Esophagus muscularis mucosa (tissue), 4 donors: ENCODE data around the gene ZMYM4. TPM values are rescaled to one million over a fixed set of nuclear protein-coding genes. Genes with fewer than 3 reads are reported as not detected.
A peak's percentile ranks its signal among the peaks of the same experiment; 100 is the strongest.

Experiments used
- DNase-seq: peaks from one replicate; pipeline ENCODE4 v3.0.0-alpha.2; 2017; ENCODE audit errors: extremely low spot score
- H3K27ac ChIP-seq, 4 donors: fragments of 200-600 bp; sonication (generic); replicated peaks in 1 of 4; 1 replicate in 3 of 4; 2 replicates in 1 of 4; pipeline ENCODE4 v1.5.1; 2016 to 2019; ENCODE audit warnings: mild to moderate bottlenecking in 1 of 4
- H3K27me3 ChIP-seq, 4 donors: fragments of 200-600 bp; sonication (generic); one replicate each; pipeline versions ENCODE4 v1.5.1 to v1.6.0; 2016 to 2019
- H3K36me3 ChIP-seq, 4 donors: fragments of 200-600 bp; sonication (generic); one replicate each; pipeline ENCODE4 v1.5.1; 2016 to 2019
- H3K4me1 ChIP-seq, 4 donors: fragments of 200-600 bp; sonication (generic); one replicate each; pipeline ENCODE4 v1.5.1; 2016 to 2019
- H3K4me3 ChIP-seq, 4 donors: fragments of 200-600 bp; sonication (generic); 1 replicate in 2 of 4; 2 replicates in 2 of 4; pipeline ENCODE4 v1.5.1; 2016 to 2019; ENCODE audit warnings: mild to moderate bottlenecking in 4 of 4, moderate library complexity in 1 of 4
- H3K9me3 ChIP-seq, 4 donors: fragments of 200-600 bp; sonication (generic); 1 replicate in 3 of 4; 2 replicates in 1 of 4; pipeline ENCODE4 v1.5.1; 2016 to 2019
- CTCF ChIP-seq, 3 experiments: fragments of 200-600 bp in 2 of 3; fragments of 450-650 bp in 1 of 3; sonication (generic) in 2 of 3; IDR thresholded peaks; one replicate each; pipeline ENCODE4 v1.5.1; 2017 to 2019; ENCODE audit warnings: antibody characterized with exemption in 3 of 3, mild to moderate bottlenecking in 2 of 3, moderate library complexity in 1 of 3
- EP300 ChIP-seq: sonication (generic); formaldehyde crosslinking; IDR thresholded peaks from one replicate; pipeline ENCODE4 v1.6.1; 2017; ENCODE audit warnings: antibody characterized with exemption
- POLR2A ChIP-seq: fragments of 450-650 bp; IDR thresholded peaks from one replicate; pipeline ENCODE4 v1.6.1; 2017; ENCODE audit warnings: antibody characterized with exemption, moderate library complexity, mild to moderate bottlenecking, low read depth
- POLR2AphosphoS5 ChIP-seq, 2 donors: sonication (generic); formaldehyde crosslinking; IDR thresholded peaks; one replicate each; pipeline ENCODE4 v1.6.1; 2017; ENCODE audit warnings: antibody characterized with exemption in 2 of 2
- WGBS: methylation state at CpG from one replicate; pipeline ENCODE4 v1.1.5; 2018; 5-methylcytosine and 5-hydroxymethylcytosine counted together
- intact Hi-C: fragments of 100-400 bp; cut with DNase I; formaldehyde crosslinking; loops from one replicate; pipeline ENCODE4 v1.15.1; 2023
- total RNA-seq, 4 donors: library from RNA; depleted of rRNA; stranded (reverse); fragments of >200 nt; gene quantifications; one replicate each; pipeline versions ENCODE4 v1.1.0 to v1.2.1, GENCODE V29; 2016

The ZMYM4 gene
- total RNA-seq, 4 donors from 2014 or later = 24.6 to 32.0 (median 27.3) TPM

DNA sequence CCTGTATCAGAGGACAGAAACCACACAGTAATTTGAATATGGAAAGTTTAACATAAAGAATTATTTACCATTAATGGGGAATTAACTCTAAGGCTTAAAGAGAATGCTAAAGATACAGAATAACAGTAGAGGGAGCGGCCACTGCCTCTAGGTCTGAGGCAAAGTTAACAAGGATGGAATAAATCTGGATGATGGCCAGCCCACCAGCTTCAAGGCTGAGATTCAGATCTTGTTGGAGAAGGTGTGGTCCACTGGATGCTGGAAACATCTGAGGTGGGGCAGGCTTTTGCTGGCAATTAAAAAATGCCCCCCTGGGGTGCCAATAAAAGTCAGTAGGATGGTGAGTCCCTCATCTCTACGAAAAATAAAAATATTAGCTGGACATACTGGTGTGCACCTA lies 29.4 kb downstream of the ZMYM4 start:
- intact Hi-C loops = loop anchor here (5.0 kb wide), 1 partner anchor 96 kb away; no protein-coding TSS in a partner anchor
- 74% methylated on average over 2 of the region's 2 CpGs for WGBS
- TF ChIP-seq CTCF (IDR thresholded peaks at IDR 0.05) (no peak), POLR2A (no peak), POLR2AphosphoS5 (IDR thresholded peaks at IDR 0.05) (no peak), EP300 (no peak)

GRCh38 chr1:35298464-35298863 lies 30.0 kb downstream of the ZMYM4 start:
- Histone ChIP-seq H3K4me1 (peaks cover 9 to 24% (median 19%) of the 10 kb centered on the region in 4 donors), H3K27me3 (no peaks in the 10 kb centered on the region), H3K27ac (no peak overlapping the region), H3K36me3 (peaks cover 0 to 12% (median 5%) of the 10 kb centered on the region in 4 donors), H3K9me3 (no peaks in the 10 kb centered on the region), H3K4me3 (no peak overlapping the region)
- intact Hi-C loops = loop anchor here (5.0 kb wide), 1 partner anchor 96 kb away; no protein-coding TSS in a partner anchor
- no peak for DNase-seq
- 27% methylated on average over 2 of the region's 2 CpGs for WGBS
- no peak for TF ChIP-seq POLR2AphosphoS5 (IDR thresholded peaks at IDR 0.05)
- peak; percentile 13 to 44 (median 34) for TF ChIP-seq CTCF (IDR thresholded peaks at IDR 0.05)

More for the DNA sequence above, 29.4 kb downstream of the ZMYM4 start:
- Histone ChIP-seq H3K36me3 (peaks cover 0 to 18% (median 10%) of the 10 kb centered on the region in 4 donors), H3K27ac (no peak overlapping the region), H3K4me3 (no peak overlapping the region), H3K4me1 (peaks cover 9 to 24% (median 19%) of the 10 kb centered on the region in 4 donors), H3K27me3 (no peaks in the 10 kb centered on the region), H3K9me3 (no peaks in the 10 kb centered on the region)
- DNase-seq = no peak

DNA sequence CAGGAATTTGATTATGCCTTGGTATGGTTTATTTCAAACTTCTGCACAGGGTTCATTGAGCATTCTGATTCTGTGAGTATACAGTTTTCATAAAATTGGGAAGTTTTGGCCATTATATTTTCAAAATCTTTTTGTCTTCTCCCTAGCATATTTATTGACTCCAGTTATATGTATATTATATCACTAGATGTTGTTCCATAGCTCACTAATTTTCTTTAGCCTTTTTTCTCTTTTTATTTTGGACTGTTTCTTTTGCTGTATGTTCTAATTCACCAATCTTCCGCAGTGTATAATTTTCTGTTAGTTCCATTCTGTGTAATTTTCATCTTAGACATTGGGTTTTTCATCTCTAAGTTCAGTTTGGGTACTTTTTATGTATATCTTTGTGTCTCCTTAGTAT lies 31.9 kb downstream of the ZMYM4 start:
- Histone ChIP-seq H3K4me3 (no peak overlapping the region), H3K9me3 (no peaks in the 10 kb centered on the region), H3K36me3 (peaks cover 0 to 9% (median 3%) of the 10 kb centered on the region in 4 donors), H3K27me3 (no peaks in the 10 kb centered on the region), H3K27ac (no peak overlapping the region), H3K4me1 (peaks cover 9 to 24% (median 20%) of the 10 kb centered on the region in 4 donors)
- DNase-seq = no peak
- WGBS = 97% methylated on average over 1 of the region's 1 CpG
- TF ChIP-seq POLR2A (no peak), POLR2AphosphoS5 (IDR thresholded peaks at IDR 0.05) (no peak), CTCF (IDR thresholded peaks at IDR 0.05) (no peak), EP300 (no peak)
- intact Hi-C loops = no loop called here

DNA sequence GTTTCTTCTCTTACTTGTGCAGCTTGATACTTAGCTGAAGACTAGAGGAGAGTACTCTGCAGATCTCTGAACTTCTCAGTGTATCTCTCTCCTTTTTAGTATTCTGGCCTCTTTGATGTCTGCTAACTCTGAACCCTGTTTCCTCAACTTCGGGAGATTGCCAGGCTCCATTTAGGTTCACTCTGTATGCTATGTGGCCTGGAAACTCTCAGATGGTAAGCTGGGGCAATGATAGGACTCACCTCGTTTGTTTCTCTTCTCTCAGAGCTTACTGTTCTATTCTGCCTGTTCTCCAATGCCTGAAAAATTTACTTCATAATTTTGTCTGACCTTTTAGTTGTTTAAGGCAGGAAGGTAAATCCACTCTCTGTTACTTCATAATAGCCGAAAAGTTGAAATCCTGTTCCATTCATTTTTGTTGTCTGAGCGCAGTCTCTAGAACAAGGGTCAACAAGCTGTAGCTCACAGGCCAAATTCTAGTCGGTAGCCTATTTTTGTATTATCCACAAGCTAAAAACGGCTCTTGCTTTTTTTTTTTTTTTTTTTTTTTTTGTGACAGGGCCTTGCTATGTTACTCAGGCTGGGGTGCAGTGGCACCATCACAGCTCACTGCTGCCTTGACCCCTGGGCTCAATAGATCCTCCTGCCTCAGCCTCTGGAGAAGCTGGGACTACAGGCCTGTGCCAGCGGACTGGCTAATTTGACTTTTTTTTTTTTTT lies 33.3 kb downstream of the ZMYM4 start:
- intact Hi-C loops = no loop called here

More for the DNA sequence above, 33.3 kb downstream of the ZMYM4 start:
- H3K36me3 ChIP-seq = peaks cover 0 to 7% (median 0%) of the 10 kb centered on the region in 4 donors
- H3K9me3 ChIP-seq = no peaks in the 10 kb centered on the region
- no peak overlapping the region for H3K27ac ChIP-seq
- no peak for DNase-seq
- no peak for TF ChIP-seq EP300
- no peak for TF ChIP-seq POLR2A
- TF ChIP-seq CTCF (IDR thresholded peaks at IDR 0.05) = no peak
- TF ChIP-seq POLR2AphosphoS5 (IDR thresholded peaks at IDR 0.05) = no peak
- H3K4me1 ChIP-seq = peaks cover 9 to 26% (median 22%) of the 10 kb centered on the region in 4 donors
- no peaks in the 10 kb centered on the region for H3K27me3 ChIP-seq
- WGBS = 60% methylated on average over 7 of the region's 7 CpGs
- H3K4me3 ChIP-seq = no peak overlapping the region
